GM18858 (cell line): ENCODE measurements around the gene PIKFYVE.
"Not testable (repeated sequence)": the region's sequence is repeated elsewhere in the genome, so short reads cannot be mapped to it uniquely, and the experiment has no call there.

Experiments used
- ATAC-seq: cut with Tn5 transposase; IDR thresholded peaks from one replicate; pipeline ENCODE4 v1.9.1; 2021; ENCODE audit not compliant: unreplicated experiment

The PIKFYVE gene

DNA sequence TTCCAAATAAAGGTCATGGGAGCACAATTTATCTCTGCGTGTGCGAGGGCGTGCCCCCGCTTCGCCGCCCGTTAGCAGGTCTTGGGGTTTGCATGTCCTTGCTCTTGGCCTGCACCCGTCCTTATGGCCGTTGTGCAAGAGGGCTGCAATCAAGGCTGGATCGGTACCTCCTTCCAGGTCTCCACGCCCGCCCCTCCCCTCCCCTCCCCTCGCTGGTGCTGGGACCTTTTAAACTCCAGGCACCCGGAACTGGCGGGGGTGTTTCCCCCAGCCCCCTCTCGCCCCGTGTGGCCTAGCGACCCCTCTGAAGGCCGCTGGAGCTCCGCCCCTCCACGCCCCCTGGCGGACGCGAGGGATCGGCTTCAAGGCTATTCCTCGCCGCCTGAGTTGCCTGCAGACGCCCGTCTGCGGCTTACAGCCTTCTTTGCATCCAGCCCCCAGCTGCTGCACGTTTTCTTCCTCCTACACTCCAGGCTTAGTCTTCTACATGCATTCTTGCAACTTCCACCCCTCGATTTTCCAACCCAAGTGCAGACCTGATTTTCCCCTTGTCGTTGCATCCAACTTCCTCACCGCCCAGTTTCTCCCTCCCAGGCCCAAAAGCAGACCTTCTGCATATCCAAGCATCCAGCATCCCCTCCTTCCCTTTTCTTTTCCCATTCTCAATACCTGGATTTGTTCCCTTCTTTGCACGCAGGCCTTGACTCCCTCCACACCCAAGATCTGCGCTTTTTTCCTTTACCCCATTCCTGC lies 11.8 kb upstream of the PIKFYVE start:
- ATAC-seq, result peak; percentile 67

DNA sequence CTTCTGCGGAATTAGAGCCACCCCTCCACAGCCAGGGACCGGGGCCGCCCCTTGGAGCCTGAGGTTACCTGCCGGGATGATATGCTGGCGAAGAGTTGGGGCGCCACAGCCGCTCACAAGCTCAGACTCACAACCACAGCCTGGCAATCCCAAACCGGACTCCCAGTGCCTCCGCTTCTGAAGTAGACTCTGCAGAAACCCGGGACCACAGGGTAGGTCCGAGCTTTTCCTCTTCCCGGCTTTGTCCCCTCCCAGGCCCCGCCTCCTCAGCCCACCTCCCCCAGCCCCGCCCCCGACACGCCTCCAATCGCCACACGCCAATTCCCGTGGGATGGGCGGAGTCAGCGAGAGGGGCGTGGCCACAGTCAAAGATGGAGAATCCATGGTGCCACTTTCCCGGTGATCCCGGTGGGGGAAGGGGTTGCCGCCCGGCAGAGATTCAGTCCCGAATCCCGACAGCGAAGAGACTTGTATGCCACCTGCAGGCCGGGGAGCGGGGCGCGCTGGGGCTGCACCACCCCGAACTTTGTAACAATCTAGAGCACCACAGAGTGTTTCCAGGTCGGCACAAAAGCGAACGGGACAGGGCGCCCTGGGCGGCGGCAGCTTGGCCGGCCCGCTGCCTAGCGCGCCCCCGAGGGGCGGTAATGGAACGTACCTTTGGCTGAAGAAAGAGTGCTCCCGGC lies 11.0 kb upstream of the PIKFYVE start, which contains the start of gene IDH1:
Gene IDH1, minus strand, starts transcription at position 201 of the 686 bp plus-strand sequence. CDS start 3,520 bp downstream, outside the sequence.
- ATAC-seq, result peak; percentile 59

DNA sequence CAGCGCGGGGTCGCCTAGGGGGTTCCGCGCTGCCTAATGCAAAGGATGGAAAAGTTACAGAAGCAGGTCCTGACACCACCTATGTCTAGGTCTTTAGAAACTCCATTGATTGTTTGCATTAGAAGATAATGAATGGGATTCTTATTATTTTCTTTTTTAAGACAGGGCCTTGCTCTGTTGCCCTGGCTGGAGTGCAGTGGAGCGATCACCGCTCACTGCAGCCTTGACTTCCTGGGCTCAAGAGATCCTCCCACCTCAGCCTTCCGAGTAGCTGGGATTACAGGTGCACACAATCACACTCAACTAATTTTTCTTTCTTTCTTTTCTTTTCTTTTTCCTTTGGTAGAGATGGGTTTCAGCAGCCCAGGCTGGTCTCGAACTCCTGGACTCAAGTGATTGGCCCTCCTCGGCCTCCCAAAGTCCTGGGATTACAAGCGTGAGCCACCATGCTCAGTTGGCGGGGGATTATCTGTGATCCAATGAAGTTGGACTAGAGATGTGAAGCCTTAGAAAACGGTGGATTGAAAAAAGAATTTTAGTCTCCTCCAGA lies 10.4 kb upstream of the PIKFYVE start:
- peak; percentile 6 for ATAC-seq

DNA sequence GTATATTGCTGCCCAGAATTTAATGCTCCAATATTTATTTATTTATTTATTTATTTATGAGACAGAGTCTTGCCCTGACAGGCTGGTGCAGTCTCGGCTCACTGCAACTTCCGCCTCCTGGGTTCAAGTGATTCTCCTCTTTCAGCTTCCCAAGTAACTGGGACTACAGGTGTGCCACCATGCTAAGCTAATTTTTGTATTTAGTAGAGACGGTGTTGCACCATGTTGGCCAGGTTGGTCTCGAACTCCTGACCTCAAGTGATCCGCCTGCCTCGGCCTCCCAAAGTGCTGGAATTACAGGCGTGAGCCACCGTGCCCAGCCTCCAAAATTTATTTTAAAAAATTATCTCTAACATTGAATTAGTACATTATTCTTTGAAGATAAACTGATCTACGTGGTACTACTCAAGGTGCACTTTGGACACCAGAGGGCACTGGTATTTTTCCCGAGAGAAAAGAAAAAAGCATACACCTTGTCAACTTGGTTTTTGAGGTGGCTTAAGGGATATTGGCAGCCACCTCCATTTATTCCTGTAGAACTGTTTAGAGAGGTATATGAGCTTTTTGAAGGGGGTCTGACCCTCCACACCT lies 9.8 kb upstream of the PIKFYVE start:
- ATAC-seq, result no peak

DNA sequence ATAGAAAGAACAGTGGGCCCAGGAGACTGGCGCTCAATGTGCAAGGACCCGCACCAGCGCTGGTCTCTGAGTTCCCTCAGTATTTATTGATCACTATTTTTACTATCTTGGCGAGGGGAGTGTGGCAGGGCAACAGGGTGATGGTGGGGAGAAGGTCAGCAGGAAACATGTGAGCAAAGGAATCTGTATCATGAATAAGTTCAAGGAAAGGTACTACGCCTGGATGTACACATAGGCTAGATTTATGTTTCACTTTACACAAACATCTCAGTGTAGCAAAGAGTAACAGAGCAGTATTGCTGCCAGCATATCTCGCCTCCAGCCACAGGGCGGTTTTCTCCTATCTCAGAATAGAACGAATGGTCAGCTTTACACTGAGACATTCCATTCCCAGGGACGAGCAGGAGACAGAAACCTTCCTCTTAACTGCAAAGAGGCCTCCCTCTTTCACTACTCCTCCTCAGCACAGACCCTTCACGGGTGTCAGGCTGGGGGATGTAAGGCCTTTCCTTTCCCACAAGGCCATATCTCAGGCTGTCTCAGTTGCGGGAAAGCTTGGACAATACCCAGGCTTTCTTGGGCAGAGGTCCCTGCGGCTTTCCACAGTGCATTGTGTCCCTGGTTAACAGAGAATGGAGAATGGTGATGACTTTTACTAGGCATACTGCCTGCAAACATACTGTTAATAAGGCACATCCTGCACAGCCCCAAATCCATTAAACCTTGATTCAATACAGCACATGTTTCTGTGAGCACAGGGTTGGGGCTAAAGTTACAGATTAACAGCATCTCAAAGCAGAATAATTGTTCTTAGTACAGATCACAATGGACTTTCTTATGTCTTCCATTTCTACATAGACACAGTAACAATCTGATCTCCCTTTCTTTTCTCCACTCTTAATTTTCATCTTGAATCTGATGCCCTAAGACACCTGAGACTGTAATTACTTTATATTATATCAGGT lies 8.9 kb upstream of the PIKFYVE start:
- ATAC-seq, result not testable (repeated sequence)

DNA sequence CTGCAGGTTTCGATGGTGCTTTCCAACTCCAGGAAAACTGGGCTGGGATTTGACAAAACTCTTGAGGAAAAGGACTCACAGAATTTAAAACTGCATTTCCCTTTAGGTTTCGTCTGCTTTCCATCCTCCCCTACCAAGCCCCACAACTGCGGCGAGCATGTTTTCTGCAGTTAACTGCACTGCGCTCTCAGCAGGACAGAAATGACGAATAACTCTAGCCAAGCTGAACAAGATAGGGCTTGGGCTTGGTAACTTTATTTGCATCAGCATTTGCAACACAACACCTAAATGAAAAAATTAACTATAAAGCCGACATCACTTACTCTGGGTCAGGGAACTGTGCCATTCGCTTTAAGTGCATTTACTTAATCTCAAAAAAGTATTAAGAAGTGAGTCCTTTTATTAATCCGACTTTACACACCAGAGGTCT lies 669 bp upstream of the PIKFYVE start:
- peak; percentile 32 for ATAC-seq

DNA sequence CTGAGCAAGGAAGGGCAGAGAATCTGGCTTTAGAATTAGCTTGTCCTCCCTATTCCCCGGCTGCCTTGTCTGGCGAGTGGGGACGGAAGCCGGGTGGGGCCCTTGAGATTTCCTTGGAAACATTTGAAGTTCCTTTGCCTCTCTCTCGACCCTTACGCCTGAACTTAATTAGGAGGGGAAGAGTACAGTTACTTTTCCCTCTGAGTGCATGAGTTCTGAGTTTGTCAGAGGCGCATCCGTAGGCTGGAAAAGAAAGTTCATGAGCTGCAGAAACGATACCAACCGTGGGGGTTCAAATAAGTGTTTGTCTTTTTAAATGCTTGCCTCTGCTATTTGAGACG lies 468 bp downstream of the PIKFYVE start:
- ATAC-seq, result no peak

DNA sequence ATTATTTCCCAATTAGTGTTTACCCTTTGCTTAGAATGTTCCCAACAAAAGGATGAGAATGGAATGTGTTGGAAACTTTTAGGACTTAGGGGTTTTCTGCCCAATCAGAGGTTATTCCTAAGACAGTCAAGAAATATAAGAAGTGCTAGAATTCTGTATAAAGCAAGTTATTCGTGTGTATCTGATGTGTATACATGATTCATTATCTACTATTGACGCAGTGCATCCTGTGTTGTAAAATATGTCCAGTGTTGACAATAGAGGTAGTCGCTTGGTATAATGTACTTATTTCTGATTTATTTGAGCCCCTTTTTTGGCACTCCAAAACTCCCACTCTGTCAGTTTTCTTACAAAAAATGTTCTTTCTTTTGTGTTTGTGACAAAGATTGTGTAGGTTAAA lies 881 bp downstream of the PIKFYVE start:
- no peak for ATAC-seq

DNA sequence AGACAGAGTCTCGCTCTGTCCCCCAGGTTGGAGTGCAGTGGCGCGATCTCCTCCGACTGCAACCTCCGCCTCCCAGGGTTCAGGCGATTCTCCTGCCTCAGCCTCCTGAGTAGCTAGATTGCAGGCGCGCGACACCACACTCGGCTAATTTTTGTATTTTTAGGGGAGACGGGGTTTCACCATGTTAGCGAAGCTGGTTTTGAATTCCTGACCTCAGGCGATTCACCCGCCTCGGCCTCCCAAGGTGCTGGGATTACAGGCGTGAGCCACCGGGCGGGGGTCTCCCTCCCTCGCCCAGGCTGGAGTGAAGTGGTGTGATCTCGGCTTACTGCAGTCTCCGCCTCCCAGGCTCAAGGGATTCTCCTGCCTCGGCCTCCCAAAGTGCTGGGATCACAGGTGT lies 1.5 kb downstream of the PIKFYVE start:
- not testable (repeated sequence) for ATAC-seq

DNA sequence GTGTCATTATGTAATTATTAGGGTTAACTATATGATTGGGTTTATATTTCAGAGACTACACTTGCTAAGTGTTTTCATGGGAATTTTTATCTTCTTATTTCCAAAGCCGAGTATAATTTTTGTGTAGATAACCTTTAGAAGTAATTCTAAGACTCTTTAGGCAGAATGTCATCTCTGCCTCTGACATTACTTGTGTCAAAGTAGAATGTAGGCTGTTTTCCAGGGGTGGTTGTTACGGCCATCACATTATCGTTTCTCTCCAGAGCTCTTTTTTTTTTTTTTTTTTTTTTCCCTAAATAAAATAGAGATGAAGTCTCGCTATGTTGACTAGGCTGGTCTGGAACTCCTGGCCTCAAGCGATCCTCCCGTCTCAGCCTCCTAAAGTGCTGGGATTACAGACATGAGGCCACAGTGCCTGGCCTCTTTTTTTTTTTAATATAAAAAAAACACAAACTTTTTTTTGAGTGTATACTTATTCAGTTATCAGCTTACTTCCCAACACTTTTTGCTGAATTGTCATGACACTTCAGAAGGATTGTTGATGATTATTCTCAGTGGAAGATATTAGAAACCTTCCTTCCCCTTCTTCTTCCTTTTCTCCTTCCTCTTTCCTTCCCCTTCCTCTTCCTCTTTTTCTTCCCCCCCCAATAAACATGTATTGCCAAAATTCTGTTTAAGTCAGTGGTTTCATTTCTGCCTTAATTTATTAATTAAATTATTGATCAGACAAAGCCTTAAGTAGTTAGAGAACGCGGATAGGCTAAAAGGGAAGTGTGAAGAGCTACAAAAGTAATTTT lies 2.3 kb downstream of the PIKFYVE start:
- no peak for ATAC-seq

DNA sequence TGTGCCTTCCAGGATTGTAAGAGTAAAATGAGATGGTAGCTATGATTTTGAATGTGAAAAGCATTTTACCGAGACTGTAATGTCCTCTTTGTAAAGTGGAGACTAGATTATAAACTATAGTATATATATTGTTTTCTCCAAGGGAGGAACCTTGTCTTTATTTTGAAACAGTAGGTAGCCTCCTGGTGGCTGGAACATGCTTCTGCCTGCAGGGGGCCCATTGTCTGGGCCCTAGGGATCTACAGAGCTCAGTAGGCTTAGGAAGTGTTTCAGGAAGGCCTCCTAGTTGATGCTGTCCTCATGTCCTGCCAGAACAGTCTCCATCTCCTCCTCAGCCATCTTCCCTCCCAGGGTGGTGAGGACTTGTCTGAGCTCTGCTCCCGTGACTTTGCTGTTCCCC lies 3.0 kb downstream of the PIKFYVE start:
- ATAC-seq, result no peak

DNA sequence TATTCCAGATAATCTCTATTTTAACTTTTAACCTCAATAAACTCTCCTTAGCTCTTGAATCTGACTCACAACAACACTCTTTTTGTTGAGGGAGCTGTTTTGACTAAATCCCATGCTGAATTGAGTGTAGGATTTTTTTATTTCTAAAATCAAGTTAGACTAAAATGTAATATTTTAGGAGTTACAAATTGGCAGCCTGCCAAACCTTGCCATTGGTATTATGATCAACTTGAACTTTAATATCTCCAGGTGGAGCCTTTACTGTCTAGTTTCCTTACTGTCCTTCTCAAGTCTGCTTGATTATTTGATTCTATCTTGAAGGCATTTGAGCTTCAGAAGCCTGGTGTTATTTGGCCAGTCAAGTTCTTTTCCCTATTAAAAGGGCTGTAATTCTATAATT lies 8.7 kb downstream of the PIKFYVE start:
- no peak for ATAC-seq

DNA sequence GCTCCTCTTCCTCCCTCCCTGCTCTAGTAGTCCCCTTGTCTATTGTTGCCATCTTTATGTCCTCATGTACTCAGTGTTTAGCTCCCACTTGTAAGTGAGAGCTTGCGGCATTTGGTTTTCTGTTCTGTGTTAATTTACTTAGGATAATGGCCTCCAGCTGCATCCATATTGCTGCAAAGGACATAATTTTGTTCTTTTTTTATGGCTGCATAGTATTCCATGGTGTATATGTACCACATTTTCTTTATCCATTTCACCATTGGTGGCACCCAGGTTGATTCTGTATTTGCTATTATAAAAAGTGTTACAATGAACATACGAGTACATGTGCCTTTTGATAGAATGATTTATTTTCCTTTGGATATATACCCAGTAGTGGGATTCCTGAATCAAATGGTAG lies 12.5 kb downstream of the PIKFYVE start:
- no peak for ATAC-seq

DNA sequence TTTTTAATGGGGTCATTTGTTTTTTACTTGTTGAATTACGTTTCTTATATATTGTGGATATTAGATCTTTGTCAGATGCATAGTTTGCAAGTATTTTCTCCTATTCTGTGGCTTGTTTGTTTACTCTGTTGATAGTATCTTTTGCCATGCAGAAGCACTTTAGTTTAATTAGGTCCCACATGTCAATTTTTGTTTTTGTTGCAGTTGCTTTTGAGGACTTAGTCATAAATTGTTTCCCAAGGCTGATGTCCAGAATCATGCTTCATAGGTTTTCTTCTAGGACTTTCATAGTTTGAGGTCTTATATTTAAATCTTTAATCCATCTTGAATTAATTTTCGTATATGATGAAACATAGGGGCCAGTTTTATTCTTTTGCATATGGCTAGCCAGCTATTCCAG lies 13.2 kb downstream of the PIKFYVE start:
- no peak for ATAC-seq

DNA sequence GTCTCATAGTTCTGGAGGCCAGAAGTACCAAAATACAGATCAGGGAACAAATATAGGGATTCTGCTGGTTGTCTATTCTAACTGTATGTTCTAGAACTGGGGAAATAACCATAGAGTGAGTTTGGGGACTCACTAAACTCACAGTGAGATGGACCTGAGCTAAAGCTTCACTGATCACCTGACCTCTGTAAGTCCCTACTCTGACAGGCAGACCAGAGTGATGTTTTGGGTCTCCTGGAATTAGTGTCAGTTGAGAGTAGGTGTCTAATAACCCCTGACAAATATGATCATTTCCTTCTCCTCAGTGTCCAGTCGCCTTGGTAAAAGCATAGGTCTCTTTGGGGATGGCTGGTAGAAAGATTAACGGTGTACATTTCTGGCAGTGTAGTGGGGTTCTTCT lies 14.2 kb downstream of the PIKFYVE start:
- ATAC-seq, result no peak

DNA sequence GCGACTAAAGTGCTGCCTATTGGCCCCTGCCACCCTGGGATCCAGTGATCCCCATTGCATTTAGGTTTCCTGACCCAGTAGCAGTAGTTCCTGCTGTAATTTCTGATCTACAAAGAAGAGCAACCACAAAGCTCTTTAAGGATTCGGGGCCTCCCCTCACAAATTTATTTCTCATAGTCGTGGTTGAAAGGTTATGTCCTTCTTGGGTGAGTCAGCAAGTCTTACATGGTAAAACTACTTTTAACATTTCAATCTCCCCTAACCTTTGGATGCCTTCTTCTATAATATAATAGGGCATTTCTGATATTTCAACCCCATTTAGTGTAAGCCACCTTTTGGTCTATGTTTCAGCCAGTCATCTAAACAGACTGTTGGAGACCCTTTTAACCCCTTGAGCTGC lies 14.9 kb downstream of the PIKFYVE start:
- peak; percentile 57 for ATAC-seq

DNA sequence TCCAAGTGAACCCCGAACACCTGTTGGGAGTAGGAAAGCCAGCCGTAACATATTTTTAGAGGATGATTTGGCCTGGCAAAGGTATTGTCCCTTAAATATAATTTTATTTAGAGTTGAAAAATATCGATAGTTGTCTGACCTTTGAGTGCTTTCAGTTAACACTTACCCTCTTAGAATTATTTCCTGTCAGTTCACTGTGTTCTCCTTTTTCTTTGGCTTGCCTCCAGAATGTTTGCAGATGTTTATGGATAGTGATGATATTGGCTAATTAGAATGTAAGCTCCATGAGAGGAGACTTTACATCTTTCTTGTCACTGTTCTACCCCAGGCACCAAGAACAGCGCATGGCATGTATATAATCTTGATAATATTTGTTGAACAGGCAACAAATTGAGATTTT lies 19.8 kb downstream of the PIKFYVE start:
- ATAC-seq, result no peak

DNA sequence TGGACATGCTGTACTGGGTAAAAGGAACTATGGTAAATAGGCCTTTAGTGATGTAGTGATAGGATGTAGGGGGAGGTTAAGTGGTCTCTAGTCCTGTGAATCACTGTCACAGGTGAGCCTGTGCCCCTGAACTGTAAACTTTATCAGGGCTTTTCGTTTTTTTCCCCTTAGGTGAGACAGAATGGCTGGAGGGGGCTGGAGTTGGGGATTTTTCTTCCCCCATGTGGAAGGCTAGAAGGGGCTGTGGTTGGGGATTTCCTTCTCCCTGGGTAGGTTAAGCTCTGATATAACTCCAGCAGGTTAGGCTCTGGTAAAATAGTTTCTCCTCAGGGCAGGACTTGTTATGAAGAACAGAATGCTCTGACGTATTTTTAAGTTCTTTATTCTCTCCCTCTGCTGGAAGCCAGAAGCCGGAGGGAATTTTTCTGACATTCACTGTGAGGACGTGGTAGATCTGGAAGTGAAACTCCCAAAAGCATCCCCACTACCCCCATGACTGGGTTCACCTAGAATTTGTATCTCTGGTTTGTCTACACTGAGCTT lies 28.5 kb downstream of the PIKFYVE start:
- ATAC-seq, result peak; percentile 56

DNA sequence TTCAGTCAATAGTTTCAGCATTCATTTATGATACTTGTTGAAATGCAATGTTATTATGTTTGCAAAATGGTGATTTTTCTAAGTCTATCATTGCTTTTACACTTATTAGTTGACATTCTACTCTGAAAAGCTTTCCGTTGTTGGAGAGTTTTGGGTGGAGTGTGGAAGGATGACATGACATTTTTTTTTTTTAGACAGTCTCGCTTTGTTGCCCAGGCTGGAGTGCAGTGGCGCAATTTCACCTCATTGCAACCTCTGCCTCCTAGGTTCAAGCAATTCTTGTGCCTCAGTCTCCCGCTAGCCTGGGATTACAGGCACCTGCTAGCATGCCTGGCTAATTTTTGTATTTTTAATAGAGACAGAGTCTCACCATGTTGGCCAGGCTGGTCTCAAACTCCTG lies 29.8 kb downstream of the PIKFYVE start:
- no peak for ATAC-seq

DNA sequence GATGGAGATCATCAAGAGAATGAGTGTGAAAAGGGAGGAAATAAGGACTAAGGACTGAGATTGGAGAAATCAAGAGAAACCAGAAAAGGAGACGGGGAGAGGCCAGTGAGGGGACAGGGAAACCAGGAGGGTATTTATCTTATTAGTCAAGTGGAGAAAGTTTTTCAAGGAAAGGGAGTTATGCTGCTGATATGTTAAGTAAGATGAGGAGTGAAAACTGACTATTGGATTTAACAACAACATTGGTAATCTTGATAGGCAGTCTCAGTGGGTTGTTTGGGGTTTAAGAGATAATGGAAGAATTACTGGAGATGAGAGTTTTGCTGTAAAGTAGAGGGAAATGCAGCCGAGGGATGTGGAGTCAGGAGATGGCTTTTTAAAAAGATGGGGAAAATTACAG lies 30.6 kb downstream of the PIKFYVE start:
- no peak for ATAC-seq
